ENCODE measurements around the gene AKAP6.

Gene AKAP6

DNA sequence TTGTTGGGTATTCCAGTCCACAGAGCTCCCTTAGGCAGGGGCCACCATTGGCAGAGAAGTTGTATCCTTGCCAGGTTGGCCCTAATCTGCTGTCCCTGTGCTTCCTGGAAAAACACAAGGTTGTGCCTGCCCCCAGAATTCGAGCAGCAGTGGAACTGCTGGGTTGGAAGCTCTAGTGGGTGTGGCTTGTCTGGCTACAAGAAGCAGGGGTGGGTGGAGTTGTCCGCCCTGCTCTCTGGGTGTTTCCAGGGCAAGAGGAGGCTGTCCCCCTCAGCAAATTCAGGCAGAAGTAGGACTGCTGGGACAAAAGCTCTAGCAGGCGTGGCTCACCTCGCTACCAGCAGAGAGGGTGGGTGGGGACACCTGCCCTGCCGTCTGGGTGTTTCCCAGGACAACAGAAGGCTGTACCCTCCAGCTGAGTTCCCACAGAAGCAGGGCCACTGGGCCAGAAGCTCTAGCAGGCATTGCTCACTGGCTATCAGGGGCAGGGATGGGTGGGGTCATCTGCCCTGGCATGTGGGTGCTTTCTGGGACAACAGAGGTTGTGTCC lies 536.8 kb downstream of the AKAP6 start:
- DNase-seq: no peak

GRCh38 chr14:32883188-32883587 lies 554.1 kb downstream of the AKAP6 start:
- no peak for DNase-seq
